Neuronal stem cell (in vitro differentiated cells): ENCODE data around the gene PCBP3.
"Not testable (repeated sequence)": the region's sequence is repeated elsewhere in the genome, so short reads cannot be mapped to it uniquely, and the experiment has no call there.

Experiments used
- DNase-seq: peaks from one replicate; pipeline ENCODE4 v3.0.0-alpha.2; 2013; ENCODE audit warnings: low spot score
- H2AFZ ChIP-seq: one replicate; pipeline ENCODE4 v1.6.1; 2013; ENCODE audit warnings: mild to moderate bottlenecking, low read length, inconsistent platforms
- H2AK5ac ChIP-seq: 2 replicates; pipeline ENCODE4 v1.6.1; 2013; ENCODE audit warnings: low read depth, mild to moderate bottlenecking, inconsistent platforms, low read length, moderate library complexity, mixed read lengths
- H2BK120ac ChIP-seq: 2 replicates; pipeline ENCODE4 v1.6.1; 2013; ENCODE audit warnings: low read depth, mild to moderate bottlenecking, inconsistent platforms, low read length, moderate library complexity, mixed read lengths
- H2BK12ac ChIP-seq: one replicate; pipeline ENCODE4 v1.6.1; 2013; ENCODE audit warnings: low read length, inconsistent platforms
- H2BK15ac ChIP-seq: 2 replicates; pipeline ENCODE4 v1.6.1; 2013; ENCODE audit warnings: mild to moderate bottlenecking, low read length, inconsistent platforms, mixed read lengths
- H2BK5ac ChIP-seq: one replicate; pipeline ENCODE4 v1.6.1; 2013; ENCODE audit warnings: inconsistent platforms, mild to moderate bottlenecking, low read length, moderate library complexity
- H3K14ac ChIP-seq: one replicate; pipeline ENCODE4 v1.6.1; 2013; ENCODE audit warnings: low read length, inconsistent platforms
- H3K18ac ChIP-seq: 2 replicates; pipeline ENCODE4 v1.6.1; 2013; ENCODE audit warnings: low read length, inconsistent platforms
- H3K23ac ChIP-seq: 2 replicates; pipeline ENCODE4 v1.6.1; 2013; ENCODE audit warnings: low read depth, mild to moderate bottlenecking, mixed read lengths, low read length, inconsistent platforms; ENCODE audit not compliant: poor library complexity
- H3K27ac ChIP-seq: replicated peaks from 3 replicates; pipeline ENCODE4 v1.5.1; 2013; ENCODE audit warnings: low read length, inconsistent platforms
- H3K27me3 ChIP-seq, 3 experiments: 2 replicates each; pipeline ENCODE4 v1.6.1; 2013; ENCODE audit warnings: low read length in 3 of 3, mild to moderate bottlenecking in 2 of 3, inconsistent platforms in 1 of 3, low read depth in 1 of 3, mixed read lengths in 1 of 3, moderate library complexity in 1 of 3; ENCODE audit not compliant: control insufficient read depth in 3 of 3, insufficient read depth in 3 of 3
- H3K36me3 ChIP-seq, 2 donors: replicated peaks in 1 of 2; 2 replicates each; pipeline ENCODE4 v1.6.1; 2013; ENCODE audit warnings: low read length in 2 of 2; ENCODE audit not compliant: control insufficient read depth in 2 of 2, insufficient read depth in 2 of 2
- H3K4ac ChIP-seq: 2 replicates; pipeline ENCODE4 v1.6.1; 2013; ENCODE audit warnings: inconsistent platforms, mild to moderate bottlenecking, low read length, moderate library complexity
- H3K4me1 ChIP-seq, 2 donors: 1 replicate in 1 of 2; 2 replicates in 1 of 2; pipeline ENCODE4 v1.6.1; 2013; ENCODE audit warnings: low read length in 2 of 2, low read depth in 1 of 2; ENCODE audit not compliant: control insufficient read depth in 2 of 2, insufficient read depth in 1 of 2
- H3K4me2 ChIP-seq: one replicate; pipeline ENCODE4 v1.6.1; 2013; ENCODE audit warnings: mild to moderate bottlenecking, low read length, inconsistent platforms; ENCODE audit not compliant: insufficient read depth, poor library complexity, severe bottlenecking
- H3K4me3 ChIP-seq, 2 donors: 2 replicates each; pipeline ENCODE4 v1.5.1; 2013; ENCODE audit warnings: low read length in 2 of 2, mild to moderate bottlenecking in 2 of 2, inconsistent platforms in 1 of 2, moderate library complexity in 1 of 2
- H3K79me1 ChIP-seq: one replicate; pipeline ENCODE4 v1.6.1; 2013; ENCODE audit warnings: low read depth, mild to moderate bottlenecking, inconsistent platforms, low read length, moderate library complexity
- H3K9ac ChIP-seq: one replicate; pipeline ENCODE4 v1.6.1; 2013; ENCODE audit warnings: mild to moderate bottlenecking, low read depth, low read length, inconsistent platforms; ENCODE audit not compliant: poor library complexity
- H3K9me3 ChIP-seq, 2 donors: replicated peaks in 1 of 2; 2 replicates each; pipeline versions ENCODE3 to v1.6.1; 2013; ENCODE audit warnings: low read length in 2 of 2, mild to moderate bottlenecking in 2 of 2, inconsistent platforms in 1 of 2, low read depth in 1 of 2, mixed read lengths in 1 of 2, moderate library complexity in 1 of 2; ENCODE audit not compliant: control insufficient read depth in 2 of 2, insufficient read depth in 1 of 2
- H4K8ac ChIP-seq: one replicate; pipeline ENCODE4 v1.6.1; 2013; ENCODE audit warnings: low read depth, mild to moderate bottlenecking, inconsistent platforms, low read length, moderate library complexity
- H4K91ac ChIP-seq: one replicate; pipeline ENCODE4 v1.6.1; 2013; ENCODE audit warnings: low read length, low read depth, mild to moderate bottlenecking, inconsistent platforms; ENCODE audit not compliant: poor library complexity
- WGBS, 2 donors: extraction: QIAGEN DNeasy Blood & Tissue Kit; methylation state at CpG; one replicate each; pipeline ENCODE4 v1.1.7; 2013; ENCODE audit warnings: missing lambda C conversion rate in 2 of 2, mixed read lengths in 1 of 2; ENCODE audit not compliant: insufficient read length in 2 of 2, insufficient replicate concordance in 1 of 2; ENCODE audit errors: extremely low coverage in 2 of 2; 5-methylcytosine and 5-hydroxymethylcytosine counted together

PCBP3 gene

DNA sequence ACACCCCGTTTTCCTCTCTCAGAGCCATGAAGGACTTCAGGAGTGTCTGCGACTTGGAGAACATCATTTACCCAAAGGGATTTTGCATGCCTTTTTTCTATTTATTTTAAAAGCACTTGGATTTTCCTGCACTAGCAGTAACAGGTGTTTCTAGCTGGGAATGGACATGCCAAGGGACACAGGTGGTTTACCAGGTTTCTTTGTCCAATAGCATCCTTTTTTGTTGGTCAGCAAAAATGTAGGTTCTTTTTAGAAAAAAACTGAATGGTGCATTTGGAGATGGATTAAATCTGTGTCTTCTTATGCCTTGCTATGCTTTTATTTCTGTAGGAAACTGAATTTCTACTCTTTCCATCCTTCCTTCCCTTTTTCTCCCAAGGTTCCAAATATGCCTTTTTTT, 205.3 kb downstream of the PCBP3 start:
- Histone ChIP-seq H4K8ac (no peak overlapping the region), H3K36me3 (no peaks in the 10 kb centered on the region), H2BK120ac (no peak overlapping the region), H2AK5ac (no peak overlapping the region), H3K9me3 (peaks cover 0 to 4% of the 10 kb centered on the region in 2 donors), H3K23ac (no peak overlapping the region), H3K4me1 (peaks cover 8 to 10% of the 10 kb centered on the region in 2 donors), H3K14ac (no peak overlapping the region), H2BK15ac (no peak overlapping the region), H3K9ac (no peak overlapping the region), H3K18ac (no peak overlapping the region), H3K4me3 (no peak overlapping the region), H3K4me2 (no peak overlapping the region), H4K91ac (no peak overlapping the region), H3K79me1 (no peaks in the 10 kb centered on the region), H3K4ac (no peak overlapping the region), H2AFZ (no peak overlapping the region), H3K27ac (no peak overlapping the region), H2BK5ac (no peak overlapping the region), H2BK12ac (no peak overlapping the region), H3K27me3 (no peaks in the 10 kb centered on the region)
- DNase-seq = no peak
- no CpG with 5 or more reads among the region's 2 CpGs for WGBS, 2 donors

DNA sequence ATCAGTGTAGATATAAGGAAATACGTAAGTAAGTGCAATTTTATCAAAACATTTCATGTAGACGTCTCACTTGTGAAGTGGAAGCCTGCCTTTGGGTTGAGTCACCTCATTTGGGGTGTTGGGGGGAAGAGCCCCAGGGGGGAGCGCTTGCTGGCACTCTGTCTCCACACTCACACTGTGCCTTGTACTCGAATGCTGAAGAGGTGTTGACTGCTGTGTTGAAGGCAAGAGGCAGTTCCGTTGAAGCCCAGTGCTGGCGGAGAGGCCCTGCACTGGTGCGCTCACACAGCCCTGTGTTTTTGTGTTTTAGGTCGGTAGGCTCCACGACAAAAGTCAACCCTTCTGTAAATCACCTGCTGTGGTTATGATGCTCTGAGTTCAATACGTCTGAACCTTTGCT, 206.1 kb downstream of the PCBP3 start:
- Histone ChIP-seq H3K27ac (no peak overlapping the region), H3K4me2 (no peak overlapping the region), H3K79me1 (no peaks in the 10 kb centered on the region), H3K36me3 (no peaks in the 10 kb centered on the region), H4K91ac (no peak overlapping the region), H3K9me3 (peaks cover 0 to 4% of the 10 kb centered on the region in 2 donors), H2BK120ac (no peak overlapping the region), H3K18ac (no peak overlapping the region), H4K8ac (no peak overlapping the region), H2BK5ac (no peak overlapping the region), H2AFZ (no peak overlapping the region), H2BK12ac (no peak overlapping the region), H2BK15ac (no peak overlapping the region), H3K14ac (no peak overlapping the region), H3K4me3 (no peak overlapping the region), H3K9ac (no peak overlapping the region), H2AK5ac (no peak overlapping the region), H3K4ac (no peak overlapping the region), H3K23ac (no peak overlapping the region), H3K4me1 (peaks cover 10% of the 10 kb centered on the region in 2 donors), H3K27me3 (no peaks in the 10 kb centered on the region)
- no peak for DNase-seq
- WGBS, 2 donors = 100% methylated on average over 1 of the region's 10 CpGs; no CpG with 5 or more reads in 1 of the 2 donors

DNA sequence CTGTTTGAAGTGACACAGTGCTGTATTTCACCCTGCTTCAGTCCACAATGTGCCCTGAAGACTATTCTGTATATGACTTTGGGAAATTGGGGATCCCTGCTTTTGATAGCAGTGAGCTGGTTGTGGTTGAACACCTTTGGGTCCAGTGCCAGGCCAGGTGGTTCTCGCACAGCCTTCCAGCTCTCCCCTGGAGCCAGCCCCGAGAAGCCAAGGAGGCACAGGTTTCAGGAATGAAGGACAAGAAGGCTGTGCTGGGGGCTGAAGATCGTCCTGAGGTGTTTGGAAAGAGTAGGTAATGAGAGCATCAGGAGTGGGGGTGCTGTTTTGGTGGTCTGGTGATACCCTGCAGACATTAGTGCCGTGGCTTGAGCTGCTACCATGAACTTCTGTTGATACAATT, 206.7 kb downstream of the PCBP3 start:
- Histone ChIP-seq H2AFZ (no peak overlapping the region), H3K79me1 (no peaks in the 10 kb centered on the region), H3K27ac (no peak overlapping the region), H4K8ac (no peak overlapping the region), H2BK120ac (no peak overlapping the region), H3K27me3 (no peaks in the 10 kb centered on the region), H3K4ac (no peak overlapping the region), H3K4me1 (peaks cover 10 to 14% of the 10 kb centered on the region in 2 donors), H3K9ac (no peak overlapping the region), H2AK5ac (no peak overlapping the region), H3K23ac (no peak overlapping the region), H3K4me2 (no peak overlapping the region), H2BK12ac (no peak overlapping the region), H3K9me3 (peaks cover 0 to 4% of the 10 kb centered on the region in 2 donors), H3K4me3 (no peak overlapping the region), H2BK15ac (no peak overlapping the region), H2BK5ac (no peak overlapping the region), H3K18ac (no peak overlapping the region), H4K91ac (no peak overlapping the region), H3K36me3 (no peaks in the 10 kb centered on the region), H3K14ac (no peak overlapping the region)
- WGBS, 2 donors = no CpG with 5 or more reads among the region's 4 CpGs
- DNase-seq = no peak

DNA sequence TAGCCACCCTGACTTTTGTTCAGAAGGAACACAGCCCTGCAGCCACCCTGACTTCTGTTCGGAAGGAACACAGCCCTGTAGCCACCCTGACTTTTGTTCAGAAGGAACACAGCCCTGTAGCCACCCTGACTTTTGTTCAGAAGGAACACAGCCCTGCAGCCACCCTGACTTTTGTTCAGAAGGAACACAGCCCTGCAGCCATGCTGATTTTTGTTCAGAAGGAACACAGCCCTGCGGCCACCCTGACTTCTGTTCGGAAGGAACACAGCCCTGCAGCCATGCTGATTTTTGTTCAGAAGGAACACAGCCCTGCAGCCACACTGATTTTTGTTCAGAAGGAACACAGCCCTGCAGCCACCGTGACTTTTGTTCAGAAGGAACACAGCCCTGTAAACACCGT, 208.9 kb downstream of the PCBP3 start:
- H3K9me3 ChIP-seq, H3K9ac ChIP-seq, H3K4ac ChIP-seq, H3K4me3 ChIP-seq, H3K4me2 ChIP-seq, H3K23ac ChIP-seq, H2BK15ac ChIP-seq, H2BK12ac ChIP-seq, H3K18ac ChIP-seq, H4K91ac ChIP-seq, H2AFZ ChIP-seq, H3K27me3 ChIP-seq, H4K8ac ChIP-seq, H2AK5ac ChIP-seq, H3K36me3 ChIP-seq, H3K79me1 ChIP-seq, H3K14ac ChIP-seq, H2BK120ac ChIP-seq, DNase-seq, H3K27ac ChIP-seq, H2BK5ac ChIP-seq: not testable (repeated sequence)
- H3K4me1 ChIP-seq = peaks cover under 1 to 11% of the 10 kb centered on the region in 2 donors
- no CpG with 5 or more reads among the region's 5 CpGs for WGBS, 2 donors
